Ishikawa (cell line): Measurements from ENCODE around the gene IL17RE.
A peak's percentile ranks its signal among the peaks of the same experiment; 100 is the strongest.

ENCODE experiments used
- CEBPB ChIP-seq: IDR thresholded peaks from 2 replicates; pipeline ENCODE4 v1.6.1; 2012
- CREB1 ChIP-seq: IDR thresholded peaks from 2 replicates; pipeline ENCODE4 v1.6.1; 2012; ENCODE audit warnings: low read depth
- EGR1 ChIP-seq: IDR thresholded peaks from 2 replicates; pipeline ENCODE4 v1.6.1; 2012
- EP300 ChIP-seq: IDR thresholded peaks from 2 replicates; pipeline ENCODE4 v1.6.1; 2012; ENCODE audit warnings: borderline replicate concordance
- FOXM1 ChIP-seq: IDR thresholded peaks from 2 replicates; pipeline ENCODE4 v1.6.1; 2012; ENCODE audit warnings: low read depth, borderline replicate concordance
- MAX ChIP-seq: IDR thresholded peaks from 2 replicates; pipeline ENCODE4 v1.6.1; 2012
- NFIC ChIP-seq: IDR thresholded peaks from 2 replicates; pipeline ENCODE4 v1.6.1; 2012
- RAD21 ChIP-seq: IDR thresholded peaks from 2 replicates; pipeline ENCODE4 v1.6.1; 2012; ENCODE audit warnings: low read depth
- REST ChIP-seq: IDR thresholded peaks from 2 replicates; pipeline ENCODE4 v1.6.1; 2012; ENCODE audit warnings: low read depth, mild to moderate bottlenecking
- TAF1 ChIP-seq: IDR thresholded peaks from 2 replicates; pipeline ENCODE4 v1.6.1; 2012; ENCODE audit warnings: low read depth, mild to moderate bottlenecking
- TCF12 ChIP-seq: IDR thresholded peaks from 2 replicates; pipeline ENCODE4 v1.6.1; 2012; ENCODE audit warnings: low read depth
- TEAD4 ChIP-seq: IDR thresholded peaks from 2 replicates; pipeline ENCODE4 v1.6.1; 2012
- USF1 ChIP-seq: IDR thresholded peaks from 2 replicates; pipeline ENCODE4 v1.6.1; 2012
- YY1 ChIP-seq: IDR thresholded peaks from 2 replicates; pipeline ENCODE4 v1.6.1; 2012; ENCODE audit warnings: low read depth
- ZBTB7A ChIP-seq: IDR thresholded peaks from 2 replicates; pipeline ENCODE4 v1.6.1; 2012; ENCODE audit warnings: low read depth

The IL17RE gene

GRCh38 chr3:9891072-9891622 lies 11.5 kb upstream of the IL17RE start:
- no peak for TF ChIP-seq NFIC
- no peak for TF ChIP-seq EP300
- no peak for TF ChIP-seq TCF12
- TF ChIP-seq EGR1, result no peak
- no peak for TF ChIP-seq FOXM1
- TF ChIP-seq MAX, result no peak
- TF ChIP-seq CEBPB, result no peak
- no peak for TF ChIP-seq CREB1
- TF ChIP-seq YY1, result no peak
- no peak for TF ChIP-seq RAD21
- TF ChIP-seq ZBTB7A, result no peak
- TF ChIP-seq REST, result no peak
- no peak for TF ChIP-seq TEAD4
- TF ChIP-seq USF1, result no peak
- no peak for TF ChIP-seq TAF1

- TF ChIP-seq RAD21 (no peak), EGR1 (no peak), MAX (no peak)
Measured at GRCh38 chr3:9893739-9894138, 8.9 kb upstream of the IL17RE start.

- TF ChIP-seq MAX (peak; percentile 52; the same call in 1 of the 2 replicates), CREB1 (no peak), TCF12 (no peak), TAF1 (no peak), EGR1 (no peak), REST (no peak), NFIC (peak; percentile 81), FOXM1 (no peak), YY1 (peak; percentile 79), EP300 (no peak), USF1 (no peak), RAD21 (no peak), CEBPB (no peak), TEAD4 (no peak), ZBTB7A (no peak)
Measured at GRCh38 chr3:9897408-9898372, 5.0 kb upstream of the IL17RE start.

- TF ChIP-seq TEAD4 (no peak), TAF1 (no peak), NFIC (no peak), REST (no peak), EGR1 (no peak), EP300 (no peak), CEBPB (no peak), MAX (no peak), YY1 (no peak), FOXM1 (no peak), CREB1 (no peak), USF1 (no peak), TCF12 (no peak), ZBTB7A (no peak), RAD21 (no peak)
Measured at GRCh38 chr3:9898467-9899241, 4.0 kb upstream of the IL17RE start.
